Measurements from ENCODE around the gene TIAM2. TPM values are rescaled to one million over a fixed set of nuclear protein-coding genes. Genes with fewer than 3 reads are reported as not detected.

The TIAM2 gene
- total RNA-seq, 4 donors from 2014 or later, result 25.7 to 77.1 (median 56.6) TPM

GRCh38 chr6:155141002-155141401, 145.9 kb downstream of the TIAM2 start:
- DNase-seq, result no peak
- Histone ChIP-seq H3K27me3 (no peaks in the 10 kb centered on the region), H3K9me3 (no peaks in the 10 kb centered on the region), H3K27ac (no peak overlapping the region), H3K4me1 (peaks cover 0 to 5% of the 10 kb centered on the region in 2 donors), H3K36me3 (no peaks in the 10 kb centered on the region), H3K4me3 (no peak overlapping the region)
- TF ChIP-seq POLR2A (IDR thresholded peaks at IDR 0.05), result no peak
- intact Hi-C loops (cut with DNase I; ENCODE audit: low total_unique reads), result no loop called here

GRCh38 chr6:155141512-155141911, 146.4 kb downstream of the TIAM2 start:
- no peak for DNase-seq
- Histone ChIP-seq H3K27ac (peak overlapping the region; percentile 78 to 79), H3K4me1 (peaks cover 0 to 5% of the 10 kb centered on the region in 2 donors), H3K4me3 (no peak overlapping the region), H3K36me3 (no peaks in the 10 kb centered on the region), H3K27me3 (no peaks in the 10 kb centered on the region), H3K9me3 (no peaks in the 10 kb centered on the region)
- intact Hi-C loops (cut with DNase I; ENCODE audit: low total_unique reads), result no loop called here
- TF ChIP-seq POLR2A (IDR thresholded peaks at IDR 0.05) (no peak), CTCF (IDR thresholded peaks at IDR 0.05) (no peak)

GRCh38 chr6:155142168-155143028, 147.3 kb downstream of the TIAM2 start:
- no peaks in the 10 kb centered on the region for H3K27me3 ChIP-seq
- H3K4me1 ChIP-seq, result peaks cover 0 to 5% of the 10 kb centered on the region in 2 donors
- H3K4me3 ChIP-seq, result peak overlapping the region; percentile 9 to 21
- no peaks in the 10 kb centered on the region for H3K9me3 ChIP-seq
- no peak for TF ChIP-seq CTCF (IDR thresholded peaks at IDR 0.05)
- TF ChIP-seq POLR2A (IDR thresholded peaks at IDR 0.05), result no peak
- intact Hi-C loops (cut with DNase I; ENCODE audit: low total_unique reads), result no loop called here
- H3K27ac ChIP-seq, result peak overlapping the region; percentile 78 to 79
- no peaks in the 10 kb centered on the region for H3K36me3 ChIP-seq
- peak in 1 of 2 donors; percentile 20 for DNase-seq

GRCh38 chr6:155143029-155143577, 148.0 kb downstream of the TIAM2 start:
- Histone ChIP-seq H3K9me3 (no peaks in the 10 kb centered on the region), H3K36me3 (no peaks in the 10 kb centered on the region), H3K4me3 (peak overlapping the region; percentile 9 to 21), H3K27ac (peak overlapping the region; percentile 78 to 79), H3K27me3 (no peaks in the 10 kb centered on the region), H3K4me1 (peaks cover 0 to 5% of the 10 kb centered on the region in 2 donors)
- no peak for TF ChIP-seq POLR2A (IDR thresholded peaks at IDR 0.05)
- no peak for TF ChIP-seq CTCF (IDR thresholded peaks at IDR 0.05)
- intact Hi-C loops (cut with DNase I; ENCODE audit: low total_unique reads), result no loop called here
- DNase-seq, result no peak

- Histone ChIP-seq H3K9me3 (no peaks in the 10 kb centered on the region), H3K27ac (peak overlapping the region; percentile 78 to 79), H3K4me3 (peak overlapping the region; percentile 9 to 21), H3K27me3 (no peaks in the 10 kb centered on the region), H3K36me3 (no peaks in the 10 kb centered on the region), H3K4me1 (peaks cover 0 to 5% of the 10 kb centered on the region in 2 donors)
- intact Hi-C loops (cut with DNase I; ENCODE audit: low total_unique reads), result no loop called here
- no peak for DNase-seq
- no peak for TF ChIP-seq POLR2A (IDR thresholded peaks at IDR 0.05)
- TF ChIP-seq CTCF (IDR thresholded peaks at IDR 0.05), result no peak
These were observed 148.5 kb downstream of the TIAM2 start for GRCh38 chr6:155143578-155144106.

Data from uterus (tissue), 4 donors.